ENCODE data around the gene KRTAP21-1. TPM values are rescaled to one million over a fixed set of nuclear protein-coding genes. Genes with fewer than 3 reads are reported as not detected.

The KRTAP21-1 gene
- polyA plus RNA-seq, 1 donor from 2014 or later: not detected

DNA sequence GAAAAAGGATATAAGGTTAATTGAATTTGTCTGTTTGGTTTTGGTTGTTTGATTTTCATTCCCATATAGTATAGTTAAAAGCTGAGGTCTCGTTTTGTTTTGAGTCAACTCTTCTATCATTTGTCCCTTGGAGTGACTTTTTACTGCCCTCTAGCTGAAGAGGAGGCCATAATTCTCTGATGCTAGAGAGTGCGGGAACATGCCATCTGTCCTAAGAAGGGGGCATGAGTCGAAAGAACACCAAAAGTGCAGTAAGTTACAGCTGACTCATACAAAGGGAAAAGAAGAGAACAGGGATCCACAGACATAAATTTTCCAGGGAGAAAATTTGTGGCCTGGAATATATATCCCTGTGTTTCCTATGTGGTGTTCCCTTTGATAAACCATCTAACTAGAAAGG lies 40.8 kb downstream of the KRTAP21-1 start:
- no peak overlapping the region for H3K4me3 Mint-ChIP-seq
- H3K36me3 Mint-ChIP-seq: no peaks in the 10 kb centered on the region
- H3K27me3 Mint-ChIP-seq: no peaks in the 10 kb centered on the region
- H3K27ac Mint-ChIP-seq: no peak overlapping the region
- peaks cover 0 to 8% (median 7%) of the 10 kb centered on the region in 3 donors for H3K9me3 Mint-ChIP-seq
- H3K4me1 Mint-ChIP-seq: no peaks in the 10 kb centered on the region

DNA sequence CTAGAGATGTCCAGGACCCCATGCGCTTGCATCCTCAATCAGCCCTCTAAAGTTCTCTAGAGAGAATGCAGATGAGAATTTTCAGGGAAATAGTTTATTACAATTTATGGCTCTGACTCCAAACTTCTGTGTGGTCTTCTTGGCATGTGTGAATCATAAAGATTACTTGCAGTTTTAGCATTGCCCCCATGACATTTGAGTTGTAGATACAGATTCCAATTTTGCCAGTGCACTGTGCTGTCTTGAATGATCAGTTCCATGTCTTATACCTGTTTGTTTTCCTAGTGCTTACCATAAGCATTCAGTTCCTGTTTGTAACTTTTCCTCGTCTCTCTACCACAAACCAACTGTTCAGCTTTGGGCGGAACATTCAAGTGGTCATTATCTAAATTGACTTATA lies 41.5 kb downstream of the KRTAP21-1 start:
- Mint-ChIP-seq H3K27ac (no peak overlapping the region), H3K4me1 (no peaks in the 10 kb centered on the region), H3K9me3 (peaks cover 0 to 8% (median 7%) of the 10 kb centered on the region in 3 donors), H3K36me3 (no peaks in the 10 kb centered on the region), H3K4me3 (no peak overlapping the region), H3K27me3 (no peaks in the 10 kb centered on the region)

DNA sequence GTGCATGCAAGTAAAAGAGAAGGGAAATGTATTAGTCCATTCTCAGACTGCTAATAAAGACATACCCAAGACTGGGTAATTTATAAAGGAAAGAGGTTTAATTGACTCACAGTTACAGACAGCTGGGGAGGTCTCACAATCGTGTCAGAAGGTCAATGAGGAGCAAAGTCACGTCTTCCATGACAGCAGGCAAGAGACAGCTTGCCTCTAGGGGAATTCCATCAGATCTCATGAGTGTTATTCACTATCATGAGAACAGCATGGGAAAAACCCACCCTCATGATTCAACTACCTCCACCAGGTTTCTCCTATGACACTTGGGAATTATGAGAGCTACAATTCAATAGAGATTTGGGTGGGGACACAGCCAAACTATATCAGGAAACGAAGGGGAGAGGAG lies 44.7 kb downstream of the KRTAP21-1 start:
- H3K9me3 Mint-ChIP-seq: peaks cover 4 to 8% (median 5%) of the 10 kb centered on the region in 3 donors
- H3K36me3 Mint-ChIP-seq: no peaks in the 10 kb centered on the region
- H3K4me3 Mint-ChIP-seq: no peak overlapping the region
- no peaks in the 10 kb centered on the region for H3K4me1 Mint-ChIP-seq
- H3K27ac Mint-ChIP-seq: no peak overlapping the region
- no peaks in the 10 kb centered on the region for H3K27me3 Mint-ChIP-seq

- no peaks in the 10 kb centered on the region for H3K27me3 Mint-ChIP-seq
- H3K9me3 Mint-ChIP-seq: peaks cover 4 to 5% (median 4%) of the 10 kb centered on the region in 3 donors
- H3K27ac Mint-ChIP-seq: no peak overlapping the region
- H3K4me3 Mint-ChIP-seq: no peak overlapping the region
- no peaks in the 10 kb centered on the region for H3K4me1 Mint-ChIP-seq
- H3K36me3 Mint-ChIP-seq: no peaks in the 10 kb centered on the region
Observed at GRCh38 chr21:30707409-30707808, 47.8 kb downstream of the KRTAP21-1 start.

Other genes starting within 250 kb of the KRTAP21-1 start
- gene KRTAP19-6, start 213.6 kb downstream of the KRTAP21-1 start, polyA plus RNA-seq: not detected
- not detected for gene KRTAP19-7, start 194.1 kb downstream of the KRTAP21-1 start, polyA plus RNA-seq
- not detected for gene KRTAP22-2, start 165.0 kb downstream of the KRTAP21-1 start, polyA plus RNA-seq
- gene KRTAP6-3, start 163.0 kb downstream of the KRTAP21-1 start, polyA plus RNA-seq: not detected
- gene KRTAP6-2, start 156.5 kb downstream of the KRTAP21-1 start, polyA plus RNA-seq: not detected
- gene KRTAP22-1, start 154.3 kb downstream of the KRTAP21-1 start, polyA plus RNA-seq: not detected
- gene KRTAP6-1, start 141.5 kb downstream of the KRTAP21-1 start, polyA plus RNA-seq: not detected
- not detected for gene KRTAP20-1, start 139.0 kb downstream of the KRTAP21-1 start, polyA plus RNA-seq
- not detected for gene KRTAP20-4, start 134.8 kb downstream of the KRTAP21-1 start, polyA plus RNA-seq
- gene KRTAP20-2, start 120.2 kb downstream of the KRTAP21-1 start, polyA plus RNA-seq: not detected
- gene KRTAP20-3, start 112.6 kb downstream of the KRTAP21-1 start, polyA plus RNA-seq: not detected
- not detected for gene KRTAP21-3, start 36.7 kb downstream of the KRTAP21-1 start, polyA plus RNA-seq
- not detected for gene KRTAP21-2, start 8.2 kb downstream of the KRTAP21-1 start, polyA plus RNA-seq
- gene KRTAP8-1, start 57.8 kb upstream of the KRTAP21-1 start, polyA plus RNA-seq: not detected
- not detected for gene KRTAP7-1, start 74.3 kb upstream of the KRTAP21-1 start, polyA plus RNA-seq
- not detected for gene KRTAP11-1, start 126.2 kb upstream of the KRTAP21-1 start, polyA plus RNA-seq